Measurements from ENCODE around the gene DYNC2I2.

DNA sequence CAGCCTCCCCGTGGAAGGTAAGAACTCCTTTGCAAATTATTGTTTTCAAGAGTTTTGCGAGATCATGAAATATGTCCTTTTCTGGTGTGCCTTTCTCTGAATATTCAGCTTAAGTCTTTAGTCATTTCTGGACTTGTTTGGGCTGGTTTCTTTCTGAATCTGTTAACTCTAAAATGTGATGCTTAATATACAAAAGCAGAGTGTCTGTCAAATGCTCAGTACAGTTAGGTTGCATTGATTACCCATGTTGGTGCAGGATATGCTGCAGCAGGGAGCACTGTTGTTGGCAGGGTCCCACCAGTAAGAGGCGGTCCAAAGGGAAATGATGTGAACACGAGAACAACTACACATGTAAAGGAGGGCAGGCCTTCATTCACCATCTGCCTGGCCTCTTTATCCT, 56.5 kb downstream of the DYNC2I2 start:
- no peak for TF ChIP-seq RAD21 (IDR thresholded peaks at IDR 0.05)
- TF ChIP-seq, protein P1, sequence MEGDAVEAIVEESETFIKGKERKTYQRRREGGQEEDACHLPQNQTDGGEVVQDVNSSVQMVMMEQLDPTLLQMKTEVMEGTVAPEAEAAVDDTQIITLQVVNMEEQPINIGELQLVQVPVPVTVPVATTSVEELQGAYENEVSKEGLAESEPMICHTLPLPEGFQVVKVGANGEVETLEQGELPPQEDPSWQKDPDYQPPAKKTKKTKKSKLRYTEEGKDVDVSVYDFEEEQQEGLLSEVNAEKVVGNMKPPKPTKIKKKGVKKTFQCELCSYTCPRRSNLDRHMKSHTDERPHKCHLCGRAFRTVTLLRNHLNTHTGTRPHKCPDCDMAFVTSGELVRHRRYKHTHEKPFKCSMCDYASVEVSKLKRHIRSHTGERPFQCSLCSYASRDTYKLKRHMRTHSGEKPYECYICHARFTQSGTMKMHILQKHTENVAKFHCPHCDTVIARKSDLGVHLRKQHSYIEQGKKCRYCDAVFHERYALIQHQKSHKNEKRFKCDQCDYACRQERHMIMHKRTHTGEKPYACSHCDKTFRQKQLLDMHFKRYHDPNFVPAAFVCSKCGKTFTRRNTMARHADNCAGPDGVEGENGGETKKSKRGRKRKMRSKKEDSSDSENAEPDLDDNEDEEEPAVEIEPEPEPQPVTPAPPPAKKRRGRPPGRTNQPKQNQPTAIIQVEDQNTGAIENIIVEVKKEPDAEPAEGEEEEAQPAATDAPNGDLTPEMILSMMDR (IDR thresholded peaks at IDR 0.05; ENCODE audit: low read depth, low read length, missing input control) = no peak
- no peak for TF ChIP-seq TAF1 (conservative IDR thresholded peaks at IDR 0.05)
- no peak for TF ChIP-seq JUND (IDR thresholded peaks at IDR 0.05)
- no peak for TF ChIP-seq NR2F2 (IDR thresholded peaks at IDR 0.05)
- TF ChIP-seq, protein P2, sequence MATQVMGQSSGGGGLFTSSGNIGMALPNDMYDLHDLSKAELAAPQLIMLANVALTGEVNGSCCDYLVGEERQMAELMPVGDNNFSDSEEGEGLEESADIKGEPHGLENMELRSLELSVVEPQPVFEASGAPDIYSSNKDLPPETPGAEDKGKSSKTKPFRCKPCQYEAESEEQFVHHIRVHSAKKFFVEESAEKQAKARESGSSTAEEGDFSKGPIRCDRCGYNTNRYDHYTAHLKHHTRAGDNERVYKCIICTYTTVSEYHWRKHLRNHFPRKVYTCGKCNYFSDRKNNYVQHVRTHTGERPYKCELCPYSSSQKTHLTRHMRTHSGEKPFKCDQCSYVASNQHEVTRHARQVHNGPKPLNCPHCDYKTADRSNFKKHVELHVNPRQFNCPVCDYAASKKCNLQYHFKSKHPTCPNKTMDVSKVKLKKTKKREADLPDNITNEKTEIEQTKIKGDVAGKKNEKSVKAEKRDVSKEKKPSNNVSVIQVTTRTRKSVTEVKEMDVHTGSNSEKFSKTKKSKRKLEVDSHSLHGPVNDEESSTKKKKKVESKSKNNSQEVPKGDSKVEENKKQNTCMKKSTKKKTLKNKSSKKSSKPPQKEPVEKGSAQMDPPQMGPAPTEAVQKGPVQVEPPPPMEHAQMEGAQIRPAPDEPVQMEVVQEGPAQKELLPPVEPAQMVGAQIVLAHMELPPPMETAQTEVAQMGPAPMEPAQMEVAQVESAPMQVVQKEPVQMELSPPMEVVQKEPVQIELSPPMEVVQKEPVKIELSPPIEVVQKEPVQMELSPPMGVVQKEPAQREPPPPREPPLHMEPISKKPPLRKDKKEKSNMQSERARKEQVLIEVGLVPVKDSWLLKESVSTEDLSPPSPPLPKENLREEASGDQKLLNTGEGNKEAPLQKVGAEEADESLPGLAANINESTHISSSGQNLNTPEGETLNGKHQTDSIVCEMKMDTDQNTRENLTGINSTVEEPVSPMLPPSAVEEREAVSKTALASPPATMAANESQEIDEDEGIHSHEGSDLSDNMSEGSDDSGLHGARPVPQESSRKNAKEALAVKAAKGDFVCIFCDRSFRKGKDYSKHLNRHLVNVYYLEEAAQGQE (IDR thresholded peaks at IDR 0.05) = no peak
- TF ChIP-seq RXRA (IDR thresholded peaks at IDR 0.05) = no peak
- no peak for TF ChIP-seq GABPA (IDR thresholded peaks at IDR 0.05 in 1 of 2, conservative IDR thresholded peaks at IDR 0.05 in 1 of 2)
- no peak for TF ChIP-seq HNF4A (conservative IDR thresholded peaks at IDR 0.05)
- no peak for TF ChIP-seq SP1 (IDR thresholded peaks at IDR 0.05)
- TF ChIP-seq, protein P3, sequence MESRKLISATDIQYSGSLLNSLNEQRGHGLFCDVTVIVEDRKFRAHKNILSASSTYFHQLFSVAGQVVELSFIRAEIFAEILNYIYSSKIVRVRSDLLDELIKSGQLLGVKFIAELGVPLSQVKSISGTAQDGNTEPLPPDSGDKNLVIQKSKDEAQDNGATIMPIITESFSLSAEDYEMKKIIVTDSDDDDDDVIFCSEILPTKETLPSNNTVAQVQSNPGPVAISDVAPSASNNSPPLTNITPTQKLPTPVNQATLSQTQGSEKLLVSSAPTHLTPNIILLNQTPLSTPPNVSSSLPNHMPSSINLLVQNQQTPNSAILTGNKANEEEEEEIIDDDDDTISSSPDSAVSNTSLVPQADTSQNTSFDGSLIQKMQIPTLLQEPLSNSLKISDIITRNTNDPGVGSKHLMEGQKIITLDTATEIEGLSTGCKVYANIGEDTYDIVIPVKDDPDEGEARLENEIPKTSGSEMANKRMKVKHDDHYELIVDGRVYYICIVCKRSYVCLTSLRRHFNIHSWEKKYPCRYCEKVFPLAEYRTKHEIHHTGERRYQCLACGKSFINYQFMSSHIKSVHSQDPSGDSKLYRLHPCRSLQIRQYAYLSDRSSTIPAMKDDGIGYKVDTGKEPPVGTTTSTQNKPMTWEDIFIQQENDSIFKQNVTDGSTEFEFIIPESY (IDR thresholded peaks at IDR 0.05) = no peak
